H1 (cell line): Measurements from ENCODE around the gene SPATA31C2. TPM values are rescaled to one million over a fixed set of nuclear protein-coding genes. Genes with fewer than 3 reads are reported as not detected.

ENCODE experiments used
- RAD21 ChIP-seq, 2 experiments: IDR thresholded peaks in 1 of 2; conservative IDR thresholded peaks in 1 of 2; 2 replicates each; pipeline ENCODE4 v1.6.1; 2011; ENCODE audit warnings: low read depth in 2 of 2, low read length in 2 of 2, improper control_type of control experiment in 1 of 2, inconsistent platforms in 1 of 2, mild to moderate bottlenecking in 1 of 2, moderate library complexity in 1 of 2
- TEAD4 ChIP-seq: IDR thresholded peaks from 2 replicates; pipeline ENCODE4 v1.6.1; 2012; ENCODE audit warnings: low read depth, low read length, inconsistent platforms, mixed read lengths
- YY1 ChIP-seq: IDR thresholded peaks from 2 replicates; pipeline ENCODE4 v1.6.1; 2011; ENCODE audit warnings: low read depth, mild to moderate bottlenecking, low read length
- ZNF274 ChIP-seq: IDR thresholded peaks from 2 replicates; pipeline ENCODE4 v1.7.0; 2012; ENCODE audit warnings: low read length, borderline replicate concordance; ENCODE audit errors: extremely low read depth
- polyA plus RNA-seq, 7 experiments: library from polyadenylated mRNA; depleted of rRNA in 3 of 7; stranded (reverse) in 5 of 7; unstranded in 2 of 7; fragments of >200 nt in 5 of 7; fragments of 200-250 nt in 2 of 7; gene quantifications; 1 replicate in 5 of 7; 2 replicates in 1 of 7; 4 replicates in 1 of 7; pipeline versions ENCODE4 v1.2.1 to v1.2.3, GENCODE V29; 2011 to 2013; ENCODE audit warnings: missing spikeins in 2 of 7, mixed read lengths in 2 of 7
- total RNA-seq: library from RNA; stranded (reverse); fragmentation: NEBNext Ultra II Directional; extraction: Animal tissue kit (Norgen Biotek cat#: 25700); gene quantifications from 2 replicates; pipeline ENCODE4 v1.2.1, GENCODE V29; 2021

The SPATA31C2 gene
- total and polyA plus RNA-seq, 2 of the 8 experiments (the other 6 are each of a cell fraction or from before 2014, with no cell fraction given), result 0.17 to 0.20 TPM

- TF ChIP-seq RAD21 (IDR thresholded peaks at IDR 0.05 in 1 of 2, conservative IDR thresholded peaks at IDR 0.05 in 1 of 2; ENCODE audit: low read depth in 2 of 2, low read length in 2 of 2) (peak; percentile 84 to 92), YY1 (peak; percentile 82), TEAD4 (peak; percentile 78), ZNF274 (no peak)
Observed at GRCh38 chr9:88173378-88173999, 35.2 kb upstream of the SPATA31C2 start (continued).
